ENCODE results near the gene CUX1.

The CUX1 gene

GRCh38 chr7:101937717-101938514 is 120.5 kb downstream of the CUX1 start:
- no peak for DNase-seq (ENCODE audit: low read depth)

- no peak for DNase-seq (ENCODE audit: low read depth)
Measured at GRCh38 chr7:101939136-101939695, 121.8 kb downstream of the CUX1 start.

- DNase-seq (ENCODE audit: low read depth): no peak
Measured at GRCh38 chr7:101940151-101940550, 122.7 kb downstream of the CUX1 start.

GRCh38 chr7:101940830-101941229 is 123.4 kb downstream of the CUX1 start:
- DNase-seq (ENCODE audit: low read depth): no peak

- DNase-seq (ENCODE audit: low read depth): no peak
Measured at GRCh38 chr7:101941481-101942383, 124.3 kb downstream of the CUX1 start.

- no peak for DNase-seq (ENCODE audit: low read depth)
Measured at GRCh38 chr7:101942603-101943210, 125.3 kb downstream of the CUX1 start.

GRCh38 chr7:101943306-101943705 is 125.9 kb downstream of the CUX1 start:
- DNase-seq (ENCODE audit: low read depth): no peak

- no peak for DNase-seq (ENCODE audit: low read depth)
Measured at GRCh38 chr7:101943889-101944600, 126.6 kb downstream of the CUX1 start.

GRCh38 chr7:101944611-101945010 is 127.2 kb downstream of the CUX1 start:
- DNase-seq (ENCODE audit: low read depth): no peak

- DNase-seq (ENCODE audit: low read depth): no peak
Measured at GRCh38 chr7:101945034-101945758, 127.8 kb downstream of the CUX1 start.

- DNase-seq (ENCODE audit: low read depth): no peak
Measured at GRCh38 chr7:101947899-101948298, 130.5 kb downstream of the CUX1 start.

GRCh38 chr7:101948650-101949049 is 131.2 kb downstream of the CUX1 start:
- no peak for DNase-seq (ENCODE audit: low read depth)

GRCh38 chr7:101950450-101951119 is 133.2 kb downstream of the CUX1 start:
- no peak for DNase-seq (ENCODE audit: low read depth)

GRCh38 chr7:101951757-101952156 is 134.3 kb downstream of the CUX1 start:
- no peak for DNase-seq (ENCODE audit: low read depth)

GRCh38 chr7:101952355-101953247 is 135.2 kb downstream of the CUX1 start:
- no peak for DNase-seq (ENCODE audit: low read depth)

GRCh38 chr7:101953248-101953819 is 135.9 kb downstream of the CUX1 start:
- DNase-seq (ENCODE audit: low read depth): no peak

GRCh38 chr7:101954499-101954898 is 137.1 kb downstream of the CUX1 start:
- DNase-seq (ENCODE audit: low read depth): no peak

- no peak for DNase-seq (ENCODE audit: low read depth)
Measured at GRCh38 chr7:101956130-101956529, 138.7 kb downstream of the CUX1 start.
